Endothelial cell of umbilical vein (primary cell): ENCODE results near the gene DIPK1A. TPM values are rescaled to one million over a fixed set of nuclear protein-coding genes. Genes with fewer than 3 reads are reported as not detected.

ENCODE experiments used
- BruUV-seq: library from RNA; stranded (reverse); fragments of 400-500 nt; replicated peaks from 2 replicates; lab custom pipeline; 2021; lab: Mats Ljungman, UMichigan
- CTCF ChIA-PET: fragments of 300-600, 350-600 bp; sonication (Branson Sonifier 250); formaldehyde crosslinking; loops from one replicate; lab custom pipeline; 2021; ENCODE audit warnings: antibody characterized with exemption, inconsistent platforms; lab: Charles Lee
- POLR2A ChIA-PET: fragments of 300-600, 350-600 bp; sonication (Branson Sonifier 250); formaldehyde crosslinking; loops from one replicate; lab custom pipeline; 2021; ENCODE audit warnings: antibody characterized with exemption, inconsistent platforms; lab: Charles Lee
- DNase-seq: peaks from one replicate; pipeline ENCODE4 v3.0.0-alpha.2; 2011; ENCODE audit warnings: low read depth, low spot score
- FAIRE-seq: peaks from 2 replicates; lab custom pipeline; 2011; peaks lifted over from hg19 to GRCh38; lab: Jason Lieb, UNC
- H2AFZ ChIP-seq: 2 replicates; pipeline ENCODE4 v1.6.0; 2012; ENCODE audit warnings: low read depth, low read length, control low read depth, inconsistent platforms
- H3K27ac ChIP-seq: 2 replicates; pipeline ENCODE4 v1.5.1; 2011; ENCODE audit warnings: low read depth, mild to moderate bottlenecking, control low read depth, low read length, moderate library complexity; ENCODE audit not compliant: insufficient read depth
- H3K27me3 ChIP-seq, 2 experiments: 2 replicates each; pipeline versions ENCODE4 v1.6.0 to v1.6.1; 2011; ENCODE audit warnings: low read length in 2 of 2, mixed read lengths in 1 of 2; ENCODE audit not compliant: control insufficient read depth in 2 of 2, insufficient read depth in 2 of 2
- H3K36me3 ChIP-seq, 2 experiments: 2 replicates in 1 of 2; 3 replicates in 1 of 2; pipeline ENCODE4 v1.5.1; 2011; ENCODE audit warnings: low read length in 2 of 2, mild to moderate bottlenecking in 1 of 2, moderate library complexity in 1 of 2; ENCODE audit not compliant: control insufficient read depth in 2 of 2, insufficient read depth in 2 of 2; ENCODE audit errors: extremely low read depth in 1 of 2
- H3K4me1 ChIP-seq: 3 replicates; pipeline ENCODE4 v1.5.1; 2011; ENCODE audit warnings: mild to moderate bottlenecking, low read length; ENCODE audit not compliant: control insufficient read depth, insufficient read depth; ENCODE audit errors: extremely low read depth
- H3K4me2 ChIP-seq: 2 replicates; pipeline ENCODE4 v1.6.1; 2011; ENCODE audit warnings: low read length, control low read depth, mixed read lengths; ENCODE audit not compliant: insufficient read depth
- H3K4me3 ChIP-seq, 3 experiments: fragments of 200-600 bp in 1 of 3; sonication (generic), shearing (Covaris generic) in 1 of 3; replicated peaks in 1 of 3; 2 replicates each; pipeline ENCODE4 v1.5.1; 2011 to 2016; ENCODE audit warnings: control low read depth in 3 of 3, low read length in 3 of 3, mild to moderate bottlenecking in 2 of 3, inconsistent platforms in 1 of 3, low read depth in 1 of 3, moderate library complexity in 1 of 3; ENCODE audit not compliant: insufficient read depth in 1 of 3
- H3K79me2 ChIP-seq: 2 replicates; pipeline ENCODE4 v1.6.0; 2012; ENCODE audit warnings: low read length, inconsistent platforms; ENCODE audit not compliant: control insufficient read depth, insufficient read depth
- H3K9ac ChIP-seq: replicated peaks from 2 replicates; pipeline ENCODE3; 2011; ENCODE audit warnings: low read length, control low read depth; ENCODE audit not compliant: insufficient read depth; ENCODE audit errors: extremely low read depth
- H3K9me1 ChIP-seq: replicated peaks from 3 replicates; pipeline ENCODE4 v1.6.0; 2011; ENCODE audit warnings: mild to moderate bottlenecking, low read length; ENCODE audit not compliant: control insufficient read depth, insufficient read depth; ENCODE audit errors: extremely low read depth
- H3K9me3 ChIP-seq: replicated peaks from 2 replicates; pipeline ENCODE4 v1.5.1; 2012; ENCODE audit warnings: low read length, inconsistent platforms; ENCODE audit not compliant: control insufficient read depth, insufficient read depth
- H4K20me1 ChIP-seq: replicated peaks from 2 replicates; pipeline ENCODE3; 2011; ENCODE audit warnings: mild to moderate bottlenecking, low read length; ENCODE audit not compliant: control insufficient read depth, insufficient read depth; ENCODE audit errors: extremely low read depth
- EZH2 ChIP-seq: IDR thresholded peaks from 2 replicates; pipeline ENCODE4 v1.6.1; 2012; ENCODE audit warnings: borderline replicate concordance, low read depth, mild to moderate bottlenecking, moderate library complexity, low read length, inconsistent platforms; ENCODE audit not compliant: severe bottlenecking
- FOS ChIP-seq: IDR thresholded peaks from 2 replicates; pipeline ENCODE4 v1.6.1; 2011; ENCODE audit warnings: mild to moderate bottlenecking, low read length, moderate library complexity, borderline replicate concordance; ENCODE audit not compliant: insufficient read depth
- GATA2 ChIP-seq: IDR thresholded peaks from 2 replicates; pipeline ENCODE4 v1.7.0; 2011; ENCODE audit warnings: low read depth, mild to moderate bottlenecking, moderate library complexity, mixed read lengths, low read length; ENCODE audit not compliant: insufficient read length, insufficient read depth
- JUN ChIP-seq: IDR thresholded peaks from 2 replicates; pipeline ENCODE4 v1.6.1; 2011; ENCODE audit warnings: borderline replicate concordance, low read depth; ENCODE audit not compliant: insufficient read length, insufficient read depth
- MYC ChIP-seq: IDR thresholded peaks from one replicate; pipeline ENCODE4 v1.6.1; 2011; ENCODE audit warnings: mild to moderate bottlenecking, low read depth, low read length
- POLR2A ChIP-seq: IDR thresholded peaks from 2 replicates; pipeline ENCODE4 v1.6.1; 2012; ENCODE audit warnings: low read depth, mild to moderate bottlenecking, control low read depth, low read length
- POLR2AphosphoS5 ChIP-seq: IDR thresholded peaks from 2 replicates; pipeline ENCODE4 v1.6.1; 2012; ENCODE audit warnings: low read depth, mild to moderate bottlenecking, control low read depth, low read length, moderate library complexity; ENCODE audit not compliant: insufficient read depth
- dilution Hi-C: fragments of 300-500 bp; cut with MboI; formaldehyde crosslinking; loops from one replicate; pipeline ENCODE4 v1.15.0; 2019; ENCODE audit warnings: low sequenced_read_pairs; ENCODE audit not compliant: extremely low pct_ligation_motif_present
- intact Hi-C: fragments of 100-400 bp; cut with micrococcal nuclease; formaldehyde crosslinking; loops from one replicate; pipeline ENCODE4 v1.10.0; 2022
- polyA plus RNA-seq, 4 experiments: library from polyadenylated mRNA; depleted of rRNA in 3 of 4; stranded (reverse) in 3 of 4; unstranded in 1 of 4; fragments of >200 nt; gene quantifications; 2 replicates each; pipeline versions ENCODE4 v1.2.1 to v1.2.3, GENCODE V29; 2011 to 2012; ENCODE audit warnings: missing spikeins in 1 of 4
- total RNA-seq: library from RNA; stranded (reverse); gene quantifications from 2 replicates; pipeline ENCODE4 v1.2.3, GENCODE V29; 2021
- TF ChIP-seq, protein P1 (sequence below), 2 donors: IDR thresholded peaks; 1 replicate in 1 of 2; 2 replicates in 1 of 2; pipeline ENCODE4 v1.5.1; 2011; ENCODE audit warnings: low read length in 2 of 2, mild to moderate bottlenecking in 2 of 2, moderate library complexity in 2 of 2, control low read depth in 1 of 2, inconsistent platforms in 1 of 2, low read depth in 1 of 2; ENCODE audit not compliant: insufficient read depth in 1 of 2; ENCODE audit errors: extremely low read depth in 1 of 2
- TF ChIP-seq, protein P2 (sequence below): IDR thresholded peaks from 2 replicates; pipeline ENCODE4 v1.6.1; 2011; ENCODE audit not compliant: insufficient read depth, insufficient read length

DIPK1A gene
- total and polyA plus RNA-seq, 2 donors (not counting 3 experiments of a cell fraction or from before 2014, with no cell fraction given): 0.25 to 0.93 TPM

DNA sequence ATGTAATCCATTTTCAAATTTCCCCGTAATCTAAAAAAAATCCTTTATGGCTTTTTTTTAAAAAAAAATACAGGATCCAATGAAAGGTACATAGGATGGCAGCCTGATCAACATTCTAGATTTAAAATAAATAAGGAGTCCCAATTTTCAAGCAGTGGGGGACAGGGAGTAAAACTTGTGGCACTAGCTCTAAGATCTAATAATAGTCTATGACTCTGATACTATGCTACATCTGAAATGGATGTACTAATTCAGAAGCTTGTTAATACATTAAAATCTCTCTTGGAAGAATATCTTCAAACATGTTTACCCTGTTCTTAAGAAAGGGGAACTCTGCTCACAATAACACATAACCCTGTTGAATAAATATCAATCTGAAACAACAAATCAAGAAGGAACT, 8.5 kb downstream of the DIPK1A start:
- H2AFZ ChIP-seq: no peak overlapping the region
- intact Hi-C loops: no loop called here
- H3K79me2 ChIP-seq: no peaks in the 10 kb centered on the region
- CTCF ChIA-PET: interaction anchor here (1.5 kb wide), 1 partner anchor 18 kb away, joined by 3 read pairs; no protein-coding TSS in a partner anchor
- no peak for FAIRE-seq
- no peaks in the 10 kb centered on the region for H3K36me3 ChIP-seq
- dilution Hi-C loops: no loop called here
- H4K20me1 ChIP-seq: no peaks in the 10 kb centered on the region
- DNase-seq: no peak
- no TSS peak for BruUV-seq
- H3K9me1 ChIP-seq: no peaks in the 10 kb centered on the region
- H3K4me2 ChIP-seq: no peak overlapping the region
- H3K4me1 ChIP-seq: no peaks in the 10 kb centered on the region
- POLR2A ChIA-PET: no interaction called here
- peaks cover 14 to 19% of the 10 kb centered on the region in 2 experiments for H3K27me3 ChIP-seq
- no peak overlapping the region for H3K9ac ChIP-seq
- H3K4me3 ChIP-seq: no peak overlapping the region
- TF ChIP-seq, protein P1, sequence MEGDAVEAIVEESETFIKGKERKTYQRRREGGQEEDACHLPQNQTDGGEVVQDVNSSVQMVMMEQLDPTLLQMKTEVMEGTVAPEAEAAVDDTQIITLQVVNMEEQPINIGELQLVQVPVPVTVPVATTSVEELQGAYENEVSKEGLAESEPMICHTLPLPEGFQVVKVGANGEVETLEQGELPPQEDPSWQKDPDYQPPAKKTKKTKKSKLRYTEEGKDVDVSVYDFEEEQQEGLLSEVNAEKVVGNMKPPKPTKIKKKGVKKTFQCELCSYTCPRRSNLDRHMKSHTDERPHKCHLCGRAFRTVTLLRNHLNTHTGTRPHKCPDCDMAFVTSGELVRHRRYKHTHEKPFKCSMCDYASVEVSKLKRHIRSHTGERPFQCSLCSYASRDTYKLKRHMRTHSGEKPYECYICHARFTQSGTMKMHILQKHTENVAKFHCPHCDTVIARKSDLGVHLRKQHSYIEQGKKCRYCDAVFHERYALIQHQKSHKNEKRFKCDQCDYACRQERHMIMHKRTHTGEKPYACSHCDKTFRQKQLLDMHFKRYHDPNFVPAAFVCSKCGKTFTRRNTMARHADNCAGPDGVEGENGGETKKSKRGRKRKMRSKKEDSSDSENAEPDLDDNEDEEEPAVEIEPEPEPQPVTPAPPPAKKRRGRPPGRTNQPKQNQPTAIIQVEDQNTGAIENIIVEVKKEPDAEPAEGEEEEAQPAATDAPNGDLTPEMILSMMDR (IDR thresholded peaks at IDR 0.05; ENCODE audit: extremely low read depth in 1 of 2, insufficient read depth in 1 of 2, low read depth in 1 of 2, low read length in 2 of 2): no peak
- TF ChIP-seq POLR2A (no peak), FOS (no peak), JUN (no peak), EZH2 (no peak), MYC (no peak), POLR2AphosphoS5 (no peak), GATA2 (no peak)
- TF ChIP-seq, protein P2, sequence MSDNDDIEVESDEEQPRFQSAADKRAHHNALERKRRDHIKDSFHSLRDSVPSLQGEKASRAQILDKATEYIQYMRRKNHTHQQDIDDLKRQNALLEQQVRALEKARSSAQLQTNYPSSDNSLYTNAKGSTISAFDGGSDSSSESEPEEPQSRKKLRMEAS: no peak
- no peaks in the 10 kb centered on the region for H3K9me3 ChIP-seq
- no peak overlapping the region for H3K27ac ChIP-seq
